ENCODE measurements around the gene CD28.

DNA sequence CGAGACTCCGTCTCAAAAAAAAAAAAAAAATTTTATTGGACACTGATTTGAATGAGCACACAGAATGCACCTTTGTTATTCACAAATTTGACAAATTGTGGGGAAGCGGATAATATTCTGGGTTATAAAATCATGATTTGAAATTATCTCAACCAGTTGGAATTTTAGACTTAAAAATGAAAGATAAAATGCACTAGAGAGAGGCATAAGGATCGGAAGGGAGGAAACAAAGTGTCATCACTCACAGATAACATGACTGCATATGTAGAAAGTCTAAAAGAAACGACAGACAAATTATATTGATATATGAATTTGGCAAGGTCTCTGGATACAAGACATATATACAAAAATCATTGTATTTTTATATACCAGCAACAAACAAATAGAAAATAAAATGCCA lies 70.6 kb downstream of the CD28 start:
- TF ChIP-seq, protein P1, sequence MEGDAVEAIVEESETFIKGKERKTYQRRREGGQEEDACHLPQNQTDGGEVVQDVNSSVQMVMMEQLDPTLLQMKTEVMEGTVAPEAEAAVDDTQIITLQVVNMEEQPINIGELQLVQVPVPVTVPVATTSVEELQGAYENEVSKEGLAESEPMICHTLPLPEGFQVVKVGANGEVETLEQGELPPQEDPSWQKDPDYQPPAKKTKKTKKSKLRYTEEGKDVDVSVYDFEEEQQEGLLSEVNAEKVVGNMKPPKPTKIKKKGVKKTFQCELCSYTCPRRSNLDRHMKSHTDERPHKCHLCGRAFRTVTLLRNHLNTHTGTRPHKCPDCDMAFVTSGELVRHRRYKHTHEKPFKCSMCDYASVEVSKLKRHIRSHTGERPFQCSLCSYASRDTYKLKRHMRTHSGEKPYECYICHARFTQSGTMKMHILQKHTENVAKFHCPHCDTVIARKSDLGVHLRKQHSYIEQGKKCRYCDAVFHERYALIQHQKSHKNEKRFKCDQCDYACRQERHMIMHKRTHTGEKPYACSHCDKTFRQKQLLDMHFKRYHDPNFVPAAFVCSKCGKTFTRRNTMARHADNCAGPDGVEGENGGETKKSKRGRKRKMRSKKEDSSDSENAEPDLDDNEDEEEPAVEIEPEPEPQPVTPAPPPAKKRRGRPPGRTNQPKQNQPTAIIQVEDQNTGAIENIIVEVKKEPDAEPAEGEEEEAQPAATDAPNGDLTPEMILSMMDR (IDR thresholded peaks at IDR 0.05; ENCODE audit: borderline replicate concordance, extremely low read depth, low read length, poor library complexity, severe bottlenecking) = no peak
- TF ChIP-seq EZH2 (IDR thresholded peaks at IDR 0.05; ENCODE audit: borderline replicate concordance, low read depth, low read length, severe bottlenecking) = no peak

Measured in DND-41 (cell line).